Activated gamma-delta T cell treated with Interleukin-2 at 50 U/mL for 16 hours (primary cell): ENCODE data around the gene SLC2A14.
"Not testable (repeated sequence)": the region's sequence is repeated elsewhere in the genome, so short reads cannot be mapped to it uniquely, and the experiment has no call there.

Source experiments
- DNase-seq: peaks from one replicate; pipeline ENCODE4 v3.0.0-alpha.2; 2020

Gene SLC2A14

GRCh38 chr12:7869137-7869536 is 3.6 kb downstream of the SLC2A14 start:
- no peak for DNase-seq

GRCh38 chr12:7868391-7868790 is 4.3 kb downstream of the SLC2A14 start:
- DNase-seq, result no peak

- DNase-seq, result no peak
Measured at GRCh38 chr12:7864601-7865150, 8.0 kb downstream of the SLC2A14 start.

GRCh38 chr12:7862814-7863348 is 9.8 kb downstream of the SLC2A14 start:
- peak; percentile 26 for DNase-seq

GRCh38 chr12:7862301-7862700 is 10.4 kb downstream of the SLC2A14 start:
- not testable (repeated sequence) for DNase-seq

GRCh38 chr12:7859552-7859951 is 13.2 kb downstream of the SLC2A14 start:
- no peak for DNase-seq

- no peak for DNase-seq
Measured at GRCh38 chr12:7857971-7858370, 14.7 kb downstream of the SLC2A14 start.

- DNase-seq, result no peak
Measured at GRCh38 chr12:7856516-7856915, 16.2 kb downstream of the SLC2A14 start.

- DNase-seq, result no peak
Measured at GRCh38 chr12:7853557-7853956, 19.2 kb downstream of the SLC2A14 start.

- DNase-seq, result not testable (repeated sequence)
Measured at GRCh38 chr12:7851622-7852081, 21.1 kb downstream of the SLC2A14 start.

- not testable (repeated sequence) for DNase-seq
Measured at GRCh38 chr12:7850099-7850498, 22.6 kb downstream of the SLC2A14 start.

GRCh38 chr12:7848098-7848422 is 24.7 kb downstream of the SLC2A14 start:
- DNase-seq, result not testable (repeated sequence)

- not testable (repeated sequence) for DNase-seq
Measured at GRCh38 chr12:7847226-7848097, 25.3 kb downstream of the SLC2A14 start.

GRCh38 chr12:7844116-7844515 is 28.6 kb downstream of the SLC2A14 start:
- DNase-seq, result no peak

GRCh38 chr12:7843583-7843982 is 29.1 kb downstream of the SLC2A14 start:
- not testable (repeated sequence) for DNase-seq

- DNase-seq, result not testable (repeated sequence)
Measured at GRCh38 chr12:7843149-7843548, 29.6 kb downstream of the SLC2A14 start.

GRCh38 chr12:7842444-7842843 is 30.3 kb downstream of the SLC2A14 start:
- not testable (repeated sequence) for DNase-seq

GRCh38 chr12:7839848-7840247 is 32.9 kb downstream of the SLC2A14 start:
- not testable (repeated sequence) for DNase-seq

GRCh38 chr12:7839226-7839625 is 33.5 kb downstream of the SLC2A14 start:
- not testable (repeated sequence) for DNase-seq

GRCh38 chr12:7837366-7837765 is 35.3 kb downstream of the SLC2A14 start:
- no peak for DNase-seq

GRCh38 chr12:7835766-7836165 is 36.9 kb downstream of the SLC2A14 start:
- DNase-seq, result no peak

GRCh38 chr12:7835116-7835515 is 37.6 kb downstream of the SLC2A14 start:
- DNase-seq, result no peak

GRCh38 chr12:7834701-7835100 is 38.0 kb downstream of the SLC2A14 start:
- no peak for DNase-seq

GRCh38 chr12:7833831-7834230 is 38.9 kb downstream of the SLC2A14 start:
- DNase-seq, result no peak
